Heart left ventricle (tissue), 16 donors: ENCODE data around the gene LARP4. TPM values are rescaled to one million over a fixed set of nuclear protein-coding genes. Genes with fewer than 3 reads are reported as not detected.

ENCODE experiments used
- ATAC-seq, 4 donors: fragments of 200-7000 bp; cut with Tn5 transposase; one replicate each; pipeline ENCODE4 v1.9.1; 2020 to 2022; ENCODE audit warnings: moderate library complexity in 4 of 4, mild to moderate bottlenecking in 3 of 4, moderate number of reproducible peaks in 1 of 4
- DNase-seq, 5 donors: peaks; one replicate each; pipeline ENCODE4 v3.0.0-alpha.2; 2020
- H3K27ac ChIP-seq, 12 donors: fragments of 200-600 bp; sonication (generic) in 4 of 12; one replicate each; pipeline versions ENCODE4 v1.5.0 to v1.8.0; 2016 to 2022; ENCODE audit warnings: mild to moderate bottlenecking in 2 of 12
- H3K27me3 ChIP-seq, 9 donors: fragments of 200-600 bp; sonication (generic) in 2 of 9; one replicate each; pipeline versions ENCODE4 v1.5.1 to v1.8.0; 2016 to 2022; ENCODE audit warnings: mild to moderate bottlenecking in 3 of 9
- H3K36me3 ChIP-seq, 9 donors: fragments of 200-600 bp; sonication (generic) in 2 of 9; one replicate each; pipeline versions ENCODE4 v1.5.0 to v1.8.0; 2018 to 2022; ENCODE audit warnings: mild to moderate bottlenecking in 2 of 9
- H3K4me1 ChIP-seq, 12 donors: fragments of 200-600 bp; sonication (generic) in 4 of 12; one replicate each; pipeline versions ENCODE4 v1.5.0 to v1.8.0; 2016 to 2022; ENCODE audit warnings: mild to moderate bottlenecking in 3 of 12
- H3K4me3 ChIP-seq, 12 donors: fragments of 200-600 bp; sonication (generic) in 4 of 12; one replicate each; pipeline versions ENCODE4 v1.5.0 to v1.8.0; 2017 to 2022; ENCODE audit warnings: mild to moderate bottlenecking in 9 of 12, moderate library complexity in 4 of 12
- H3K9me3 ChIP-seq, 12 donors: fragments of 200-600 bp; sonication (generic) in 4 of 12; one replicate each; pipeline versions ENCODE4 v1.5.0 to v1.8.0; 2016 to 2022; ENCODE audit warnings: mild to moderate bottlenecking in 1 of 12
- CTCF ChIP-seq, 12 donors: fragments of 200-600 bp; sonication (generic) in 4 of 12; IDR thresholded peaks; one replicate each; pipeline versions ENCODE4 v1.5.0 to v1.8.0; 2018 to 2022; ENCODE audit warnings: antibody characterized with exemption in 12 of 12, mild to moderate bottlenecking in 5 of 12
- POLR2A ChIP-seq, 2 donors: fragments of 450-650 bp; IDR thresholded peaks; one replicate each; pipeline ENCODE4 v1.6.1; 2017; ENCODE audit warnings: antibody characterized with exemption in 2 of 2, mild to moderate bottlenecking in 2 of 2, moderate library complexity in 2 of 2
- WGBS, 4 donors: extraction: QIAGEN DNeasy Blood & Tissue Kit in 2 of 4; methylation state at CpG; one replicate each; pipeline versions ENCODE4 v1.1.5 to v1.1.7; 2013 to 2018; 5-methylcytosine and 5-hydroxymethylcytosine counted together
- intact Hi-C, 10 donors: fragments of 100-400 bp; cut with DNase I; formaldehyde crosslinking; loops; one replicate each; pipeline versions ENCODE4 v1.11.1 to v1.14.2; 2022
- polyA plus RNA-seq, 2 donors: library from polyadenylated mRNA; stranded (reverse); fragments of 200-250 nt; gene quantifications; one replicate each; pipeline ENCODE4 v1.2.3, GENCODE V29; 2013
- total RNA-seq, 9 donors: library from RNA; depleted of rRNA in 2 of 9; stranded (reverse); fragments of >200 nt in 2 of 9; fragmentation: NEBNext Ultra II Directional in 3 of 9; extraction: Animal tissue kit (Norgen Biotek cat#: 25700) in 3 of 9; gene quantifications; one replicate each; pipeline versions ENCODE4 v1.1.0 to v1.2.4, GENCODE V29; 2016 to 2023
- donor health status: ischemic (EF 13 %, LVEDD 7.1; RV severe dilation, severe dysfunction).
- donor health status: healthy with polysubstance abuse.
- donor health status: DM: no; HTN: yes; CAD: no.
- donor health status: DM: no; HTN: no; CAD: no.
- donor health status: ischemic (EF 25% LVEDD 6.9; RV normal size, moderate dysfunction).
- donor health status: ischemic (EF 25% LVEDD 5.7; RV mildly dilated, moderate dysfunction).
- donor health status: healthy.
- donor health status: DM: yes; HTN: yes; CAD: no.
- donor health status: ischemic (EF 35%, LVEDD 5.7; RV mildly dilated, moderate dysfunction).
- donor health status: nonischemic (EF 11% LVEDD 7.7; RV severe dilation, severe dysfunction).
- donor health status: DM: yes; HTN: yes; CAD: no.
- donor health status: PGD.
- donor health status: ischemic (EF 29% LVEDD 5.4; RV normal size, mild dysfunction).
- donor health status: nonischemic (EF 23%, LVEDD 6.1; RV moderate dilation, normal function).

Gene LARP4
- total and polyA plus RNA-seq, 11 donors: 10.3 to 77.1 (median 50.9) TPM

DNA sequence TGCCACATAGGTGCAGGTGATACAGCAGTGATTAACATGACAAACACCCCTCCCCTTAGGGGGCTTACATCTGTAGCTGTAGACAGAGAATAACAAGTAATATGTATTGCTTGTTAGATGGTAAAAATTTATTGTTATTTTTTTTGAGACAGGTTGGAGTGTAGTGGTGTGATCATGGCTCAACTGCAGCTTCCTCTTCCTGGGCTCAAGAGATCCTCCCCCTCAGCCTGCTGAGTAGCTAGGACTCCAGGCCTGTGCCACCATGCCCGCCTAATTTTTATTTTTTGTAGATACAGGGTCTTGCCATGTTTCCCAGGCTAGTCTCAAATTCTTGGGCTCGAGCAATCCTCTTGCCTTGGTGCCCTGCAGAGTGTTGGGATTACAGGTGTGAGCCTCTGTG, 123.9 kb downstream of the LARP4 start:
- peak overlapping the region in 1 of 12 donors; percentile 0 for H3K27ac ChIP-seq
- ATAC-seq (no peak), DNase-seq (no peak)
- peaks cover 0 to 3% (median 0%) of the 10 kb centered on the region in 12 donors for H3K9me3 ChIP-seq
- no peak overlapping the region for H3K4me3 ChIP-seq
- no peak for TF ChIP-seq CTCF (IDR thresholded peaks at IDR 0.05)
- TF ChIP-seq POLR2A (IDR thresholded peaks at IDR 0.05): no peak
- peaks cover 0 to 4% (median 0%) of the 10 kb centered on the region in 9 donors for H3K36me3 ChIP-seq
- intact Hi-C loops: no loop called here
- H3K4me1 ChIP-seq: peaks cover 0 to 57% (median 21%) of the 10 kb centered on the region in 12 donors
- H3K27me3 ChIP-seq: no peaks in the 10 kb centered on the region
- WGBS, 4 donors: 94 to 97% (median 97%) methylated on average over 2 of the region's 2 CpGs

DNA sequence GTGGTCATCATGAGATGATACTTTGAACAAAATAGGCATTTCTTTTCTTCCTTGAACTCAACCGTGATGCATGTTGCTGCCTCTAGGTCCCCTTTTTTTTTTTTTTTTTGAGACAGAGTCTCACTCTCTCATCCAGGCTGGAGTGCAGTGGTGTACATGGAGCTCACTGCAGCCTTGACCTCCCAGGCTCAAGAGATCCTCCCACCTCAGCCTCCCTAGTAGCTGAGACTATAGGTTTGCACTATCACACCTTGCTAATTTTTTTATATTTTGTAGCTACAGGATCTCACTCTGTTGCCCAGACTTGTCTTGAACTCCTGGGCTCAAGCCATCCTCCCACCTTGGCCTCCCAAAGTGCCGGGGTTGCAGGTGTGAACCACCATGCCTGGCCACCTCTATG, 124.7 kb downstream of the LARP4 start:
- TF ChIP-seq POLR2A (IDR thresholded peaks at IDR 0.05): no peak
- no peak for TF ChIP-seq CTCF (IDR thresholded peaks at IDR 0.05)
- intact Hi-C loops: no loop called here
- WGBS, 4 donors: 93 to 99% (median 96%) methylated on average over 2 of the region's 2 CpGs
- Histone ChIP-seq H3K27me3 (no peaks in the 10 kb centered on the region), H3K27ac (no peak overlapping the region), H3K4me3 (no peak overlapping the region), H3K9me3 (peaks cover 0 to 3% (median 0%) of the 10 kb centered on the region in 12 donors), H3K36me3 (peaks cover 0 to 4% (median 0%) of the 10 kb centered on the region in 9 donors), H3K4me1 (peaks cover 0 to 49% (median 15%) of the 10 kb centered on the region in 12 donors)
- ATAC-seq (no peak), DNase-seq (no peak)

DNA sequence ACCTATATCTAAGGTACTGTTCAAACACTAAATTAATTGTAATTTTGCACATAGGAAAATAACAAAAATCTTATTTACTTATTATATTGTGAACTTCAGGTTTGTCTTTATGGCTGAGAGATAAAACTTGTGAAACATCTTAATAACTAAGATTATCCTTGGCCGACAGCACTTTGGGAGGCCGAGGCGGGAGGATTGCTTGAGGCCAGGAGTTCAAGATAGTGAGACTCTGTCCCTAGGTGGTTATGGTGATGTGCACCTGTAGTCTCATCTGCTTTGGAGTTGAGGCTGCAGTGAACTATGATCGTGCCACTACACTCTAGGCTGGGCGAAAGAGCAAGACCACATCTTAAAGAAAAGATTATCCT, 126.7 kb downstream of the LARP4 start:
- Histone ChIP-seq H3K36me3 (peaks cover 0 to 4% (median 0%) of the 10 kb centered on the region in 9 donors), H3K27me3 (no peaks in the 10 kb centered on the region), H3K4me3 (no peak overlapping the region), H3K9me3 (peaks cover 0 to 3% (median 0%) of the 10 kb centered on the region in 12 donors), H3K4me1 (peaks cover 0 to 53% (median 12%) of the 10 kb centered on the region in 12 donors), H3K27ac (no peak overlapping the region)
- no peak for TF ChIP-seq POLR2A (IDR thresholded peaks at IDR 0.05)
- no peak for TF ChIP-seq CTCF (IDR thresholded peaks at IDR 0.05)
- ATAC-seq: no peak
- WGBS, 4 donors: 95 to 99% (median 97%) methylated on average over 5 of the region's 5 CpGs
- DNase-seq: no peak
- intact Hi-C loops: no loop called here

- H3K27ac ChIP-seq: no peak overlapping the region
- ATAC-seq (no peak), DNase-seq (no peak)
- peaks cover 0 to 4% (median 0%) of the 10 kb centered on the region in 9 donors for H3K36me3 ChIP-seq
- H3K4me1 ChIP-seq: peaks cover 0 to 64% (median 23%) of the 10 kb centered on the region in 12 donors
- no peaks in the 10 kb centered on the region for H3K9me3 ChIP-seq
- intact Hi-C loops: no loop called here
- 71 to 81% (median 76%) methylated on average over 1 of the region's 1 CpG for WGBS, 4 donors
- TF ChIP-seq POLR2A (IDR thresholded peaks at IDR 0.05) (no peak), CTCF (IDR thresholded peaks at IDR 0.05) (no peak)
- no peaks in the 10 kb centered on the region for H3K27me3 ChIP-seq
- no peak overlapping the region for H3K4me3 ChIP-seq
Measured at GRCh38 chr12:50528800-50529199, 128.1 kb downstream of the LARP4 start.
